Measurements from ENCODE around the gene KIF5A.
A peak's percentile ranks its signal among the peaks of the same experiment; 100 is the strongest.
"Not testable (repeated sequence)": the region's sequence is repeated elsewhere in the genome, so short reads cannot be mapped to it uniquely, and the experiment has no call there.

Gene KIF5A

GRCh38 chr12:57616383-57617101 is 66.7 kb downstream of the KIF5A start:
- H2AFZ ChIP-seq (ENCODE audit: low read length): no peak overlapping the region
- H3K4me2 ChIP-seq (ENCODE audit: insufficient read depth, low read length, poor library complexity, severe bottlenecking): no peak overlapping the region
- no peak overlapping the region for H3K27ac ChIP-seq (replicated peaks; ENCODE audit: low read length)
- no peak overlapping the region for H2BK120ac ChIP-seq (ENCODE audit: low read depth, low read length)
- peaks cover 0 to 42% (median 24%) of the 10 kb centered on the region in 3 experiments for H3K27me3 ChIP-seq (ENCODE audit: control insufficient read depth in 3 of 3, insufficient read depth in 3 of 3, low read depth in 1 of 3, low read length in 3 of 3)
- H2AK5ac ChIP-seq (ENCODE audit: low read depth, low read length): no peak overlapping the region
- no peaks in the 10 kb centered on the region for H3K9me3 ChIP-seq (replicated peaks in 1 of 2; ENCODE audit: control insufficient read depth in 2 of 2, insufficient read depth in 1 of 2, low read depth in 1 of 2, low read length in 2 of 2)
- no peak overlapping the region for H3K9ac ChIP-seq (ENCODE audit: low read depth, low read length, poor library complexity)
- H4K91ac ChIP-seq (ENCODE audit: low read depth, low read length, poor library complexity): no peak overlapping the region
- H3K79me1 ChIP-seq (ENCODE audit: low read depth, low read length): no peaks in the 10 kb centered on the region
- no CpG with 5 or more reads among the region's 3 CpGs for WGBS, 2 donors (ENCODE audit: extremely low coverage in 2 of 2, insufficient read length in 2 of 2, insufficient replicate concordance in 1 of 2)
- no peak overlapping the region for H3K4me3 ChIP-seq (ENCODE audit: low read length in 2 of 2)
- no peak overlapping the region for H2BK5ac ChIP-seq (ENCODE audit: low read length)
- H3K4me1 ChIP-seq (ENCODE audit: control insufficient read depth in 2 of 2, insufficient read depth in 1 of 2, low read depth in 1 of 2, low read length in 2 of 2): peaks cover 3 to 9% of the 10 kb centered on the region in 2 donors
- DNase-seq (ENCODE audit: low spot score): no peak
- no peak overlapping the region for H3K4ac ChIP-seq (ENCODE audit: low read length)
- no peak overlapping the region for H3K23ac ChIP-seq (ENCODE audit: low read depth, low read length, poor library complexity)
- H3K18ac ChIP-seq (ENCODE audit: low read length): no peak overlapping the region
- H4K8ac ChIP-seq (ENCODE audit: low read depth, low read length): no peak overlapping the region
- no peak overlapping the region for H2BK12ac ChIP-seq (ENCODE audit: low read length)
- peaks cover 13 to 54% of the 10 kb centered on the region in 2 donors for H3K36me3 ChIP-seq (replicated peaks in 1 of 2; ENCODE audit: control insufficient read depth in 2 of 2, insufficient read depth in 2 of 2, low read length in 2 of 2)
- H3K14ac ChIP-seq (ENCODE audit: low read length): no peak overlapping the region
- no peak overlapping the region for H2BK15ac ChIP-seq (ENCODE audit: low read length)

DNA sequence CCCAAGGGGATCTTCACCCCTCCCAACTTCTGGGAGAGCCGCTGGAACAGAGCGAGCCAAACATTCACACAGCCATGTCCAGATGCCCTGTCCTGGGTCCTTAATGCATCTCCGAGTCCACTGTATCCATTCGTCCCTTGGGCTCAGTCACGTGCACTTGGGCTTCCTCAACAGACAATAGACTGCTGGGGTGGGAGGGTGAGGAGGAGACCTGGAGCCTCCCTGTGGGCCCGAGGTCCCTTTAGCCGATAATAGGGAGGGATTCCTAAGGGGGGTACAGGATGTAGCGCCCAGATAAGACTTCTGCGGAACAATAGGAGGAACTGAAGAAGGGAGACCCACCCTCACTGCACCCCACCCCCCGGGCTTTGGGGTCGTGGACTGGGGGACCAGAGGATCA is 68.1 kb downstream of the KIF5A start:
- no CpG with 5 or more reads among the region's 11 CpGs for WGBS, 2 donors (ENCODE audit: extremely low coverage in 2 of 2, insufficient read length in 2 of 2, insufficient replicate concordance in 1 of 2)
- H3K9me3 ChIP-seq (replicated peaks in 1 of 2; ENCODE audit: control insufficient read depth in 2 of 2, insufficient read depth in 1 of 2, low read depth in 1 of 2, low read length in 2 of 2): no peaks in the 10 kb centered on the region

DNA sequence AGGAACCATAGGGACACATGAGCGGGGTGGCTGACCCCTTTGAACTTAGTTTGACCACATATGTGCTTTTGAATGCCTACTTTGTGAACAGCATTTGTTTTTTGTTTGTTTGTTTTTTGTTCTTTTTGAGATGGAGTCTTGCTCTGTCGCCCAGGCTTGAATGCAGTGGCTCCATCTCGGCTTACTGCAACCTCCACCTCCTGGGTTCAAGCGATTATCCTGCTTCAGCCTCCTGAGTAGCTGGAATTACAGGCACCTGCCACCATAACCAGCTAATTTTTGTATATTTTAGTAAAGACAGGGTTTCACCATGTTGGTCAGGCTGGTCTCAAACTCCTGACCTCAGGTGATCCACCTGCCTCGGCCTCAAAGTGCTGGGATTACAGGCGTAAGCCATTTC is 68.6 kb downstream of the KIF5A start:
- H3K4me2 ChIP-seq (ENCODE audit: insufficient read depth, low read length, poor library complexity, severe bottlenecking); H3K4me1 ChIP-seq (ENCODE audit: control insufficient read depth in 2 of 2, insufficient read depth in 1 of 2, low read depth in 1 of 2, low read length in 2 of 2); H4K8ac ChIP-seq (ENCODE audit: low read depth, low read length); H3K27ac ChIP-seq (replicated peaks; ENCODE audit: low read length); H4K91ac ChIP-seq (ENCODE audit: low read depth, low read length, poor library complexity); H2AK5ac ChIP-seq (ENCODE audit: low read depth, low read length); H3K4ac ChIP-seq (ENCODE audit: low read length); H2BK12ac ChIP-seq (ENCODE audit: low read length); H3K9me3 ChIP-seq (replicated peaks in 1 of 2; ENCODE audit: control insufficient read depth in 2 of 2, insufficient read depth in 1 of 2, low read depth in 1 of 2, low read length in 2 of 2); H3K18ac ChIP-seq (ENCODE audit: low read length); H3K9ac ChIP-seq (ENCODE audit: low read depth, low read length, poor library complexity); DNase-seq (ENCODE audit: low spot score); H2BK120ac ChIP-seq (ENCODE audit: low read depth, low read length); H3K4me3 ChIP-seq (ENCODE audit: low read length in 2 of 2); H2BK5ac ChIP-seq (ENCODE audit: low read length); H3K14ac ChIP-seq (ENCODE audit: low read length); H2BK15ac ChIP-seq (ENCODE audit: low read length); H3K79me1 ChIP-seq (ENCODE audit: low read depth, low read length); H2AFZ ChIP-seq (ENCODE audit: low read length); H3K23ac ChIP-seq (ENCODE audit: low read depth, low read length, poor library complexity): not testable (repeated sequence)
- H3K36me3 ChIP-seq (replicated peaks in 1 of 2; ENCODE audit: control insufficient read depth in 2 of 2, insufficient read depth in 2 of 2, low read length in 2 of 2): peaks cover 10 to 47% of the 10 kb centered on the region in 2 donors
- H3K27me3 ChIP-seq (ENCODE audit: control insufficient read depth in 3 of 3, insufficient read depth in 3 of 3, low read depth in 1 of 3, low read length in 3 of 3): peaks cover 0 to 57% (median 32%) of the 10 kb centered on the region in 3 experiments
- no CpG with 5 or more reads among the region's 6 CpGs for whole genome bisulfite sequencing, 2 donors (ENCODE audit: extremely low coverage in 2 of 2, insufficient read length in 2 of 2, insufficient replicate concordance in 1 of 2)

More for the DNA sequence above, 68.1 kb downstream of the KIF5A start:
- H2BK120ac ChIP-seq (ENCODE audit: low read depth, low read length): no peak overlapping the region
- H4K8ac ChIP-seq (ENCODE audit: low read depth, low read length): no peak overlapping the region
- no peak overlapping the region for H3K14ac ChIP-seq (ENCODE audit: low read length)
- no peak overlapping the region for H3K23ac ChIP-seq (ENCODE audit: low read depth, low read length, poor library complexity)
- H3K4me1 ChIP-seq (ENCODE audit: control insufficient read depth in 2 of 2, insufficient read depth in 1 of 2, low read depth in 1 of 2, low read length in 2 of 2): peaks cover 1 to 8% of the 10 kb centered on the region in 2 donors
- H4K91ac ChIP-seq (ENCODE audit: low read depth, low read length, poor library complexity): no peak overlapping the region
- H3K79me1 ChIP-seq (ENCODE audit: low read depth, low read length): no peaks in the 10 kb centered on the region
- H2AFZ ChIP-seq (ENCODE audit: low read length): no peak overlapping the region
- no peak overlapping the region for H2AK5ac ChIP-seq (ENCODE audit: low read depth, low read length)
- peaks cover 0 to 56% (median 30%) of the 10 kb centered on the region in 3 experiments for H3K27me3 ChIP-seq (ENCODE audit: control insufficient read depth in 3 of 3, insufficient read depth in 3 of 3, low read depth in 1 of 3, low read length in 3 of 3)
- no peak overlapping the region for H2BK15ac ChIP-seq (ENCODE audit: low read length)
- DNase-seq (ENCODE audit: low spot score): no peak
- H3K27ac ChIP-seq (replicated peaks; ENCODE audit: low read length): no peak overlapping the region
- H2BK12ac ChIP-seq (ENCODE audit: low read length): no peak overlapping the region
- no peak overlapping the region for H2BK5ac ChIP-seq (ENCODE audit: low read length)
- H3K4ac ChIP-seq (ENCODE audit: low read length): no peak overlapping the region
- peaks cover 13 to 52% of the 10 kb centered on the region in 2 donors for H3K36me3 ChIP-seq (replicated peaks in 1 of 2; ENCODE audit: control insufficient read depth in 2 of 2, insufficient read depth in 2 of 2, low read length in 2 of 2)
- no peak overlapping the region for H3K4me3 ChIP-seq (ENCODE audit: low read length in 2 of 2)
- no peak overlapping the region for H3K9ac ChIP-seq (ENCODE audit: low read depth, low read length, poor library complexity)
- H3K4me2 ChIP-seq (ENCODE audit: insufficient read depth, low read length, poor library complexity, severe bottlenecking): no peak overlapping the region
- no peak overlapping the region for H3K18ac ChIP-seq (ENCODE audit: low read length)

DNA sequence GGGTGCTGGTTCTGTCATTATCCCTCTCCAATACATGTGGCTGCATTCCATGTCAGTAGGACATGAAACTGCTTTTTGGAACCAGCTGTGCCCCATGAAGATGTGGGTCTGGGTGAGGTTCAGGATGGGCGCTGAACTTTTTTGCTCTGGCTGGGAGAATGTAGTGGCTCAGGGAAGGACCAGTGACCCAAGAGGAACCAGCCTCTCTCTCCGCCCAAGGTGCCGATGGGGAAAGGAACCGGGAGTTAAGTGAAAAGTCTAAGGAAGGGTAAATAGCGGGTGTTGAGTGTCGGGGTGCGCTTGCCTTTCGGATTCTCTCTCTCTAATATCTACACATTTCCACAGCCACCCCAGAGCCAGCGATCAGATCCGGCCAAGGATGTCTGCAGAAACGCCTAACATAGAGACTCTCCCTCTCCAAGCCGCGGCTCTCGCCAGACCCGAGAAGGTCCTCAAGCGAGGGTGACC is 69.2 kb downstream of the KIF5A start:
- H3K4me3 ChIP-seq (ENCODE audit: low read length in 2 of 2): no peak overlapping the region

More for the DNA sequence above, 69.2 kb downstream of the KIF5A start:
- no peak overlapping the region for H4K91ac ChIP-seq (ENCODE audit: low read depth, low read length, poor library complexity)
- H3K4me1 ChIP-seq (ENCODE audit: control insufficient read depth in 2 of 2, insufficient read depth in 1 of 2, low read depth in 1 of 2, low read length in 2 of 2): peaks cover 1 to 6% of the 10 kb centered on the region in 2 donors
- H2BK120ac ChIP-seq (ENCODE audit: low read depth, low read length): no peak overlapping the region
- no peak overlapping the region for H2AFZ ChIP-seq (ENCODE audit: low read length)
- no peak overlapping the region for H4K8ac ChIP-seq (ENCODE audit: low read depth, low read length)
- H2BK12ac ChIP-seq (ENCODE audit: low read length): no peak overlapping the region
- peak overlapping the region; percentile 70 for H3K4me2 ChIP-seq (ENCODE audit: insufficient read depth, low read length, poor library complexity, severe bottlenecking)
- no peaks in the 10 kb centered on the region for H3K9me3 ChIP-seq (replicated peaks in 1 of 2; ENCODE audit: control insufficient read depth in 2 of 2, insufficient read depth in 1 of 2, low read depth in 1 of 2, low read length in 2 of 2)
- no peak overlapping the region for H3K9ac ChIP-seq (ENCODE audit: low read depth, low read length, poor library complexity)
- no peak overlapping the region for H3K27ac ChIP-seq (replicated peaks; ENCODE audit: low read length)
- H2AK5ac ChIP-seq (ENCODE audit: low read depth, low read length): no peak overlapping the region
- no peak overlapping the region for H2BK15ac ChIP-seq (ENCODE audit: low read length)
- no CpG with 5 or more reads among the region's 16 CpGs for WGBS, 2 donors (ENCODE audit: extremely low coverage in 2 of 2, insufficient read length in 2 of 2, insufficient replicate concordance in 1 of 2)
- H3K27me3 ChIP-seq (ENCODE audit: control insufficient read depth in 3 of 3, insufficient read depth in 3 of 3, low read depth in 1 of 3, low read length in 3 of 3): peaks cover 0 to 63% (median 32%) of the 10 kb centered on the region in 3 experiments
- H2BK5ac ChIP-seq (ENCODE audit: low read length): no peak overlapping the region
- H3K23ac ChIP-seq (ENCODE audit: low read depth, low read length, poor library complexity): no peak overlapping the region
- DNase-seq (ENCODE audit: low spot score): no peak
- peaks cover 10 to 41% of the 10 kb centered on the region in 2 donors for H3K36me3 ChIP-seq (replicated peaks in 1 of 2; ENCODE audit: control insufficient read depth in 2 of 2, insufficient read depth in 2 of 2, low read length in 2 of 2)
- no peak overlapping the region for H3K14ac ChIP-seq (ENCODE audit: low read length)
- H3K4ac ChIP-seq (ENCODE audit: low read length): no peak overlapping the region
- no peaks in the 10 kb centered on the region for H3K79me1 ChIP-seq (ENCODE audit: low read depth, low read length)
- no peak overlapping the region for H3K18ac ChIP-seq (ENCODE audit: low read length)

Data from neuronal stem cell (in vitro differentiated cells).